Loucy (cell line): ENCODE measurements around the gene MCF2L.

ENCODE experiments used
- EZH2phosphoT487 ChIP-seq: fragments of 200-600 bp; IDR thresholded peaks from 2 replicates; pipeline ENCODE4 v1.6.1; 2018; ENCODE audit warnings: antibody characterized with exemption, mild to moderate bottlenecking, moderate library complexity, borderline replicate concordance
- TF ChIP-seq, protein P1 (sequence below): fragments of 200-600 bp; sonication (generic); conservative IDR thresholded peaks from 2 replicates; pipeline ENCODE4 v1.5.1; 2014; ENCODE audit warnings: mild to moderate bottlenecking, antibody characterized with exemption, low read length

DNA sequence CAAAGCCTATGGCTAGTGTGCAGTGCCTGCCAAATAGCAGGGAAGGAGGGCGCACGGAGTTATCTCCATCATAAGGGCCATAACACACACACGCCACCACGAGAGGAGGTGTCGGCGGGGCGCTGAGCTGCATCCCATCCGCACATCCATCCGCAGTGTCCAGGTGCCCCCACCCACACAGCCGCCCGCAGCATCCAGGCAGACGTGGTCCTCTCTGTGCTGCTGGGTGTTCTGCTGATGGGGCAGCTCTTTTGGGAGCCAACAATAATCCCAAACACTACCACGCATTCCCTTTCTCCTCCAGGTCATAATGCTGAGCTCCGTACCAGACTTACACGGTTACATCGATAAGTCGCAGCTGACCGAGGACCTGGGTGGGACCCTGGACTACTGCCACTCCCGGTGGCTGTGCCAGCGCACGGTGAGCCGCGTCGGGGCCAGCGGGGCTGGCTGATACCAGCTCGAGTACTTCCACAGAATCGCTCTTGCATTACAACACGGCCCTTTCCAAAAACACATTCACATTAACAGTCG, 95.1 kb downstream of the MCF2L start:
- TF ChIP-seq, protein P1, sequence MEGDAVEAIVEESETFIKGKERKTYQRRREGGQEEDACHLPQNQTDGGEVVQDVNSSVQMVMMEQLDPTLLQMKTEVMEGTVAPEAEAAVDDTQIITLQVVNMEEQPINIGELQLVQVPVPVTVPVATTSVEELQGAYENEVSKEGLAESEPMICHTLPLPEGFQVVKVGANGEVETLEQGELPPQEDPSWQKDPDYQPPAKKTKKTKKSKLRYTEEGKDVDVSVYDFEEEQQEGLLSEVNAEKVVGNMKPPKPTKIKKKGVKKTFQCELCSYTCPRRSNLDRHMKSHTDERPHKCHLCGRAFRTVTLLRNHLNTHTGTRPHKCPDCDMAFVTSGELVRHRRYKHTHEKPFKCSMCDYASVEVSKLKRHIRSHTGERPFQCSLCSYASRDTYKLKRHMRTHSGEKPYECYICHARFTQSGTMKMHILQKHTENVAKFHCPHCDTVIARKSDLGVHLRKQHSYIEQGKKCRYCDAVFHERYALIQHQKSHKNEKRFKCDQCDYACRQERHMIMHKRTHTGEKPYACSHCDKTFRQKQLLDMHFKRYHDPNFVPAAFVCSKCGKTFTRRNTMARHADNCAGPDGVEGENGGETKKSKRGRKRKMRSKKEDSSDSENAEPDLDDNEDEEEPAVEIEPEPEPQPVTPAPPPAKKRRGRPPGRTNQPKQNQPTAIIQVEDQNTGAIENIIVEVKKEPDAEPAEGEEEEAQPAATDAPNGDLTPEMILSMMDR: no peak
- no peak for TF ChIP-seq EZH2phosphoT487
